GM12865 (cell line): ENCODE results near the gene PDF.

Experiments
- DNase-seq: peaks from one replicate; pipeline ENCODE4 v3.0.0; 2010; ENCODE audit warnings: low read depth
- H3K4me3 ChIP-seq: 2 replicates; pipeline ENCODE4 v1.5.1; 2011; ENCODE audit warnings: mild to moderate bottlenecking, low read depth, low read length, control low read depth
- CTCF ChIP-seq: IDR thresholded peaks from 2 replicates; pipeline ENCODE4 v1.5.1; 2011; ENCODE audit warnings: low read length, control low read depth, low read depth, inconsistent platforms; ENCODE audit not compliant: insufficient read depth; ENCODE audit errors: missing control alignments

The PDF gene

GRCh38 chr16:69318177-69318910, 12.0 kb downstream of the PDF start:
- no peak overlapping the region for H3K4me3 ChIP-seq
- DNase-seq, result no peak
- no peak for TF ChIP-seq CTCF

GRCh38 chr16:69316595-69317034, 13.8 kb downstream of the PDF start:
- TF ChIP-seq CTCF, result no peak
- no peak for DNase-seq
- H3K4me3 ChIP-seq, result no peak overlapping the region

- no peak overlapping the region for H3K4me3 ChIP-seq
- no peak for DNase-seq
- TF ChIP-seq CTCF, result no peak
Observed at GRCh38 chr16:69315486-69316311, 14.7 kb downstream of the PDF start.

GRCh38 chr16:69314534-69314933, 15.9 kb downstream of the PDF start:
- no peak overlapping the region for H3K4me3 ChIP-seq
- DNase-seq, result no peak
- no peak for TF ChIP-seq CTCF

- TF ChIP-seq CTCF, result no peak
- no peak overlapping the region for H3K4me3 ChIP-seq
- DNase-seq, result no peak
Observed at GRCh38 chr16:69313469-69313868, 16.9 kb downstream of the PDF start.

- peak; percentile 68 for DNase-seq
- H3K4me3 ChIP-seq, result peak overlapping the region; percentile 84
- no peak for TF ChIP-seq CTCF
Observed at GRCh38 chr16:69311533-69312387, 18.6 kb downstream of the PDF start.
